HG02884 (cell line): ENCODE results near the gene AAGAB.
"Not testable (repeated sequence)": the region's sequence is repeated elsewhere in the genome, so short reads cannot be mapped to it uniquely, and the experiment has no call there.

Experiments
- ATAC-seq: cut with Tn5 transposase; IDR thresholded peaks from one replicate; pipeline ENCODE4 v1.9.1; 2021; ENCODE audit warnings: mild to moderate bottlenecking, moderate library complexity; ENCODE audit not compliant: unreplicated experiment

Gene AAGAB, protein sequence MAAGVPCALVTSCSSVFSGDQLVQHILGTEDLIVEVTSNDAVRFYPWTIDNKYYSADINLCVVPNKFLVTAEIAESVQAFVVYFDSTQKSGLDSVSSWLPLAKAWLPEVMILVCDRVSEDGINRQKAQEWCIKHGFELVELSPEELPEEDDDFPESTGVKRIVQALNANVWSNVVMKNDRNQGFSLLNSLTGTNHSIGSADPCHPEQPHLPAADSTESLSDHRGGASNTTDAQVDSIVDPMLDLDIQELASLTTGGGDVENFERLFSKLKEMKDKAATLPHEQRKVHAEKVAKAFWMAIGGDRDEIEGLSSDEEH

DNA sequence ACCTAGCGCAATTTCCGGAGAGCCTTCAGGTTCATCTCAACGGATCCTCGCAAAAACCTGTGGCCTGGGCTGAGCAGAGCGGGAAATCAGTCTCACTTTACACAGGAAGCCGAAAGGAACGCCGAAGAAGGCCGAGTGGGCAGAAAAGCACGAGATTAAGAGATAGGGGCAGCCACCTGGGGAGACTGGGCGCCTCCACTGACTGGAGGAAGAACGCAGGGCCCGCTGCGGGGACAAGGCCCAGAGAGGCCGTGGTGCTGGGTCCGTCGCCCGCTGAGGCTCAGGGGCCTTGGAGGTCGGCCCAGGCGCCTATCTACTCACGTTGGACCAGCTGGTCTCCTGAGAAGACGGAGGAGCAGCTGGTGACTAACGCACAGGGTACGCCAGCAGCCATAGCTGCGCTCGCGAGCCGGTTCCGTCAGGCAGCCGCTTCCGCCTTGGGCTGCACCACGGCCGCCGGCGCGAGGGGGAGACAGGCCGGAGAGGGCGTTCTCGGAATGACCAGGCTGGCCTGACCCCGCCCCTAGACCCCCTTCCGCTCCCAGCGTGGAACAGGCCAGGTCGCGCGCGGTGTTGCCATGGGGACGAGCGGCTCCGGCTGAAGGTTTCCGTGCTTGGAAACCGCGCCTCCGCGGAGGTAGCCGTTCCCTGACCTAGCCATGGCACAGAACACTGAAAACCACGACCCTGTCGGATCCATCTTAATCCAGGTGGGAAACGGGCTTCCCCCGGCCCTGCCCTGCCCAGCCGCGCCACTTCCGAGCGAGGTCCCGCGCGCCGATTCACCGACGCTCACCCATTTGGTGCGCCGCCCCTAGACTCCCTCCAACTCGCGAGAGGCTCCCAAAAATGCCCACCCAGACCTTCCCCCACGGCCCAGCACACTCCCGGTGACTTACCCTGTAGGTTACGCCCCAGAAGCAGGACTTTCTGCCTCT lies at the start of gene AAGAB, which contains the start of gene IQCH:
AAGAB (minus strand) TSS at position 424 of the 938 bp plus-strand sequence; CDS start at position 394, 30 bp downstream.
IQCH (plus strand) TSS at position 549 of the 938 bp plus-strand sequence; CDS start at position 660, 111 bp downstream.
- peak; percentile 91 for ATAC-seq

DNA sequence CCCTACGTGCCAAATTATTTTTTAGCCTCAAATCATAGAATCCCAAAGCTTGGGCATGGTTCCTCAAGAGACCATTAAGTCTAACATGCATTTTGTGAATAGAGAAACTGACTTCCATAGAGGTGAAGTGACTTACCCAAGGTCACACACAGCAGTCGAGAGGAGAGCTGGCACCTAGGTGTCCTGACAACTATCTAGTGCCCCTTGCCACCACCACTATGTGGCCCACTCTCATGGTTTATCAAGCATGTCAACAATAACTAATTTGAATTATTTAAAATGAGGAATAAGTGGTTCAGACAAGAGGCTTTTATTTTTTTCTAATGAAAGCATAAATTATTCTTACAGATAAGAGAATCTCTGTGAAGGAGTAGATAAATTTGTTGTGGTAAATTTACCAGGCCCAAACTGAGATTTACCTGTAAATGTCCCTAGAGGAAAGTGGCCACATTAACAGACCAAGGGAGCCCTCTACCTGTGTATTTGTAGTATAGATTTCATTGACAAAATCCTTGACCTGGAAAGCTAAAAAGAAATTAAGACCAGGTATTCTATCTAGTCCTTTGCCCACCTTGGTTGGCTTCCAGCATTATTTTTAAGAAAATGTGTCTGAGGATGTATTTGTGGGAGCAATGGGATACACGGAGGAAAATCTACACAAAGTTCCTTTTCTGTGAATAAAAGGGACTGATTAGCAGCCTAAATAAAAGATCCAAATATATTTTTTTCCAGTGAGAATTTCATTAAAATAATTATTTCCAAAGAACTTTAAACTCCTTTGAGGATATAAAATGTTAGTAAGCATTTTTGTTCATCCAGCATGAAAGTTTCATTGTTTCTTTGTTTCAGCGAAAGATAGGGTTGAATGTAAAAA lies 49.3 kb upstream of the AAGAB start:
- ATAC-seq = no peak

DNA sequence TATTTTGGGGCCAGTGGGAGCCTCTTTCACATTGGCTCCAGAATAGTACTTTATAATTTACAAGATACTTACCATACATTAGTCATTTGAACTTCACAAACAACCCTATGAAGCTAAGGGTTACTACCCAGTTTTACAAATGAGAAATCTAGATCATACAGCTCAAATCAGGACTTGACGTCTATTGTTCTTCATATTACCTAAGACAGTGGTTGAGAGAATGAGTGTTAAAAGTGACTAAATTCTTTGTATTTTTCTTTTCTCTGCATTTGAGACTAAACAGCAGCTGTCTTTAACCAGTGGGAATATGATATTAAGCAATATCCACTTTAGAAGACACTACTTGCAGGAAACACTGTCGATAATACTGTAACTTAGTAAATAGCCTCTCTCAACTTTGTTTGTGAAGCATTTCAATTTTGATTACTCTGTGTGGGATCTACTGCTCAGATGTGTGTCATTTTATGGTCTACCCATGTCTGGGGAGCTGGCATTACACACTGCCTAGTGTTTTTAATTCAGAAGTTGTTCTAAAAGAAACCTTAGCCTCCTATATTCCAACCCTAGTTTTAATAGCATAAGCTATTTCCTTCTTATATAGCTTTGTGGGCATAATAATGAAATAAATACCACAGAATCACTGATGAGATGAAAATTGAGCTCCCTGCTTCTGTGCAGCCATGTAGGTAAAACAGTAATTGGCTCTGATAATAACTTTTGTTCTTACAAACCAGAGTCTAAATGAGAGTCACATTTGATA lies 46.0 kb upstream of the AAGAB start:
- no peak for ATAC-seq

DNA sequence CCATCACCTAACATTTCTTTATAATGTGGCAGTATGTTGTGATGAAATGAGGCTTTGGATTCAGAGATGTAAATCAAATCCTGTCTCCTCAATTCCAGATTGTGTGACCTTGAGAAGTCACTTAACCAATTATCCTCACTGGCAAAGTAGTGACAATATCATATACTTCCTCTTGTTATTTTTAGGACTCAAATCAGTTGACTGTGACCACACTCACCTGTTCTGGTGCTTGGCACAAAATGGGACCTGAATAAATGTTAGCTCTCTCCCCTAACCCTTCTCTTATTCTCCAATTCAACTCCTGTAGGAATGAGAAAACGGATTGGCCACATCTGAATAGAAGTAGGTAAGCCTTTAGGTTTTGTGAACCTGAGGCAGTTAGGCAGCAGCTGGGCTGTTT lies 42.2 kb upstream of the AAGAB start:
- no peak for ATAC-seq

DNA sequence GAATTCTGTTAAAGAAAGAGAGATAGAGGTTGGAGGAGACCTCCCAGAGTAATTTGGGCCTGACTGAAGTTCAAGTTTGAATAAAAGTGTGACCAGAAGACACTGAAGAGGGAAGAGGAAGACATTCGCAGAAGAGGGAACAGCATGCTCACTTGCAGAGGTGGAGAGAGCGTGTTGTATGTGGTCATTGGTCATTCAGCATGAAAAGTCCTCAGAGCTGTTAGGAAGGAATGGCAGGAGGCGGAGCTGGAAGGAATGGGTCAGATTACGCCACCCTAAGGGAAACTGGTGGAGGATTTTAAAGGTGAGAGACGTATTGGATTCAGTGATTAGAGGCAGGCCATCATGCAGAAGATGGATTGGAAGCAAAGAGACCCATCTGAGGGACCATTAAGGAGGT lies 41.7 kb upstream of the AAGAB start:
- ATAC-seq = no peak

DNA sequence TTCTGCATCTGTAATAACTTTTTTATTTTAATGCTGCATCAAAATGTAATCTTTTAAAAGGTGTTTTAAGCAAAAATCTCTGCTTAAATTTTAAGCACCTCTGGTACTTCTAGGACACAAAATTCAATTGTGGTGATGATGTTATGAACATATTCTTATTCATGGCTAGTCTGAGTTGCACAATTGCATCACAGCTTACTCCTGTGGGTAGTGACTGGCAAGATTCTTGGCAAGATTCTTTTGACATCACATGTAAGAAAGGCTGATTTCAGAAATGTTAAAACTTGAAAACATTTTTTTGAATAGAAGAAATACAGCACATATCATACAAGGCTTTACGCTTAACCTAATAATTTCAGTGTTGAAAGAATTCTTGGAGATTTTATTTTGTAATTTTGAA lies 35.9 kb upstream of the AAGAB start:
- no peak for ATAC-seq

DNA sequence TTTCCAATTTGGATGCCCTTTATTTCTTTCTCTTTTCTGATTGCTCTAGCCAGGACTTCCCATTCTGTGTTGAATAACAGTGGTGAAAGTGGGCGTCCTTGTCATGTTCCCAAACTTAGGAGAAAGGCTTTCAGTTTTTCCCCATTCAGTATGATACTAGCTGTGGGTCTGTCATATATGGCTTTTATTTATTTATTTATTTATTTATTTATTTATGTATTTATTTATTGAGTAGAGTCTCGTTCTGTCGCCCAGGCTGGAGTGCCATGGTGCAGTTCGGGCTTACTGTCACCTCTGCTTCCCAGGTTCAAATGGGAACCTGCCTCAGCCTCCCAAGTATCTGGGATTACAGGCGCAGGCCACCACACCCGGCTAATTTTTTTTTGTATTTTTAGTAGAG lies 31.9 kb upstream of the AAGAB start:
- not testable (repeated sequence) for ATAC-seq

DNA sequence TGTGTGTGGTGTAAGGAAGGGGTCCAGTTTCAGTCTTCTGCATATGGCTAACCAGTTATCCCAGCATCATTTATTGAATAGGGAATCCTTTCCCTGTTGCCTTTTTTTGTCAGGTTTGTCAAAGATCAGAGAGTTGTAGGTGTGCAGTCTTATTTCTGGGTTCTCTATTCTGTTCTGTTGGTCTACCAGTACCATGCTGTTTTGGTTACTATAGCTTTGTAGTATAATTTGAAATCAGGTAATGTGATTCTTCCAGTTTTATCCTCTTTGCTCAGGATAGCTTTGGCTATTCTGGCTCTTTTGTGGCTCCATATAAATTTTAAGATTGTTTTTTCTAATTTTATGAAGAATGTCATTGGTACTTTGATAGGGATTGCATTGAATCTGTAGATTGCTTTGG lies 31.2 kb upstream of the AAGAB start:
- not testable (repeated sequence) for ATAC-seq

DNA sequence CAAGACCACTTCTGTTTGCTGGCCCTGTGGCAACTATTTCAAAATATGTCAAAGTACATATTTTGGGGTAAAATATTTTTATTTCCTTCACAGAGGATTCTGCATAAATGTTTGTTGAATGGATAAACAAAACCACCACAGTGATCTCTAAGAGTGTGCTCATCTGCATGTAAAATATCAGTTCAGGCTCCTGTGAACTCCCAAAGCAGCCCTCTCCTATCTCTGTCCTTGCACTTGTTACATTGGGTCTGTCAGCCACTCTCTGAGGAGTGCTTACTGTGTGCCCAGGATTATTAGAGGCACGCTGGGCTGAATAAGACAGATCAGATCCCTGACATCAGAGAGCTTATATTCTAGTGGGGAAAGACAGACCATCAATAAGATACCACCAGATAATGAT lies 27.3 kb upstream of the AAGAB start:
- ATAC-seq = no peak

DNA sequence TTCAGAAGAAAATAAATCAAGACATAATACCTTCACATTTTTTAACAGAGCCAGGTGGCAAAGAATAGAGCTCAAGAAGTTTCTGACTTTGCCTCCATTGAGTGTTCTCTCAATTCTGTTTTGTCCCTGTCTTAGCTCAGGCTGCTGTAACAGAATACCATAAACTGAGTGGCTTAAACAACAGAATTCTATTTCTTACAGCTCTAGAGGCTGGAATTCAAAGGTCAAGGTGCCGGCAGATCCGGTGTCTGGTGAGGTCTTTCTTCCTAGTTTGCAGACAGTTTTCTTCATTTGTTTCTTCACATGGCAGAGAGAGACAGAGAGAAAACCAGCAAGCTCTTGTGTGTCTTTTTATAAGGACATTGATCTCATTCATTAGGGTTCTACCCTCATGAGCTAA lies 25.8 kb upstream of the AAGAB start:
- ATAC-seq = no peak

DNA sequence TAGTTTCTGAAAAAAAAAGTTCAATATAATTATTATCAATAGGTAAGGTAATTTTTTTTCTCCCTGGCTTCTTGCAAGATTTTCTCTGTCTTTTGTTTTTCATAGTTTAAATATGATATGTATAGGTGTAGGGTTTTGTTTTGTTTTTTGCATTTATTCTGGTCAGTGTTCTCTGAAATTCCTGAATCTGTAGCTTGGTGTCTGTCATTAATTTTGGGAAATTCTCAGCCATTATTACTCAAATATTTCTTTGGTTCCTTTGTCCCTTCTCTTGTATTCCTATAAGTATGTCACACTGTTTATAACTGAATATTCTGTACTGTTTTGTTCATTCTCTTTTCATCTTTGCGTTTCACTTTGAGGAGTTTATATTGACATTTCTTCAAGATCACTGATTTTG lies 22.2 kb upstream of the AAGAB start:
- ATAC-seq = no peak

DNA sequence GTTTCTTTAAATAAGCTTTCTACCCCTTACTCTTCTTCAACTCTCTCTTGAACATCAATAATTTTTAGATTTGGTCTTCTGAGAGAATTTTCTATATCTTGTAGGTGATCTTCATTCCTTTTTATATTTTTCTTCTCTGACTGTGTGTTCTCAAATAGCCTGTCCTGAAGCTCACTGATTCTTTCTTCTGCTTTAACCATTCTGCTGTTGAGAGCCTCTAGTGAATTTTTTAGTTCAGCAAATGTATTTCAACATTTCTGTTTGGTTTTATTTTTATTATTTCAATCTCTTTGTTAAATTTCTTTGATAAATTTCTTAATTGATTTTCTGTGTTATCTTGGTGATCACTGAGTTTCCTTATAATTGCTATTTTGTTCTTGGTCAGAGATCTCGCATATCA lies 19.8 kb upstream of the AAGAB start:
- ATAC-seq = no peak

DNA sequence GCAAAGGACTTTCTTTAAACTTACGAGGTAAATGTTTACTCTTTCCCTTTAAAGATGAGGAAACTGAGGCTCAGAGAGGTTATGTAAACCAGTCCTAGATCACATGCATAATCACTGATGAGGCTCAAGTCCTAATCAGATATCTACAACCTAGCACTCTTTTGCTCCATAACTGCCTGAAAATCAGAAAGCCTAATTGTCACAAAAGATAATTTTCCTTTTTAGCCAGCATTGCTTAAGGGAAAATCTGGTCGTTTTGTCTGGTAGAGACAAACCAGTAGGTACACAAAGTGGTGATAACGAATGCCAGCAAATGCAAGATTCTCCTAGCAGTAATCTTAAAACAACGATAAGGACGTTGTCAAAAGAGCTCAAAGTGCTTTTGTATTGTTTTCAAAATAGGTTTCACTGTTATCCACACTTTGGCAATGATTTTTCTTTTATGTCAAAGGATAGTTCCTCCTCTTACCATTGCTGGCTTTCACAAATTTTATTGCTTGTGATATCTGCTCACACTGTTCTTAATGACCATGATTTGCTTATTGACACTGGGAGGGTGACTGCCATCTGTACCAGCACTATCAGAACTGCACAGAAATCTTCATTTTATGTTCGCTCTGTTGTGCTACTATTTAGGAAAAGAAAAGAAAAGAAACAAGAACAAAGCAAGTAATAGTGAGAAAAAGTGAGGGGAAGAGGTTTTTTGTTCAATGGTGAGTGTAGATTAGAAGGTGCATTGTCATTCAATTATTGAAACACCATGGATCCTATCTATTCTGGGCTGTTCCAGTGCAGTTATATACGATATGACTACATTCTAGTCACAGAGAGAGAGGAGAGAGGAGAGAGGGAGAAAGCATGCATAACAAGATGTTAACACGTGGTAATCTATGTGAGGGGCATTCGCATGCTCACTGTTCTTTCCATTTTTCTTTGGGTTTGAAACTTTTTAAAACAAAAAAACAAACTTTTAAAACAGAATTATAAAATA lies 13.8 kb upstream of the AAGAB start:
- ATAC-seq = no peak

DNA sequence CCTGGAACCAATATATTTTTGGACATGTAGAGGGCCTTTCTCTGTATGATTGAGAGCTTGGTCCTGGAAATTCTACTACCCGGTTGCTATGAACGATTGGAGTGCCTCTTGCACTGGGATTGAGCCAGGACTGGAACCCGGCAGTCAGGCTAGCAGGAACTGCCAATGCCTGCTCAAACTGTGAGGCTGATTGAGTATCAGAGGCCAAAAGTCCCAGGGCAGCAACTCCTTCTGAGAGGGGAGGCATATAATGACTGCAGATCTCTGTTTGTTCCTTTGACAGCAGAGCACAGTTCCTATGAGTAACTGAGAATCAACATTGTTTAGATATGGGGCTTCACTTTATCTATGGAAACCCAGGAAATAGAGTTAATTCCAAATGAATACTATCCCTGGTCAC lies 13.0 kb upstream of the AAGAB start:
- ATAC-seq = no peak

DNA sequence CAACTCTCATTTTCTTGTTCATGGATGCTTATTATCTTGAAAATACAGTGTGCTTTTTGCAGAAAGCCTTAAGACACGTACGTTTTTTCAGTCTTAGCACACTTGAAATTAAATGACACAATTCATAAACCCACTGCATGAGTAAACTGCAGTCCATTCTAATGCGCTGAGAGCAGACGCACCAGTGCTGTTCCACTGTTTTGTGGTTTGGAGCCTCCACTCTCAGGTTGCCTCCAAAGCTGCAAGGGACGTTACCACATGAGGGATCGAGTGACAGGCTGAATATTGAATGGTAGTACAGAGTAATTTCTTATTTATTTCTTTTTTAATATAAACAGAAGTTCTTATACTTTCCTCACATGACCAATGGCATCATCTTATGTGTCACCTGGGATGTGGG lies 12.4 kb upstream of the AAGAB start:
- no peak for ATAC-seq

DNA sequence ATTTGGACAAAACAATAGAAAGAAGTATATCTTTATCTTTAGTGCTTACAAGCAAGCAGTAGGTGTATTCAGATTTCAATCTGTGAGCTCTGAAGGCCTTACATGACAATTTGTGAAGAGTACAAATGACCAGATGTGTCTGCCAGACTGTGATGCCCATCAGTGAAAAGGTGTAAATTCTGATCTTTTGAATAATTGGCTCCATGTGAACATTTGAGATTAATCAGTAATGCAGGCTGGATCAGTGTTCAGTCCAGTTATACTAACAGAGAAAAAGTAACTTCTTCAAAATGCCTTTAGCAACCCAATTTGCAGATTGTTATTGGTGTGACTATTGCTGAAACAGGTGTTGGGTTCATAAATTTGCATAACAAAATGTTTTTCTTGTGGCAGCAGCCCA lies 5.3 kb upstream of the AAGAB start:
- no peak for ATAC-seq

DNA sequence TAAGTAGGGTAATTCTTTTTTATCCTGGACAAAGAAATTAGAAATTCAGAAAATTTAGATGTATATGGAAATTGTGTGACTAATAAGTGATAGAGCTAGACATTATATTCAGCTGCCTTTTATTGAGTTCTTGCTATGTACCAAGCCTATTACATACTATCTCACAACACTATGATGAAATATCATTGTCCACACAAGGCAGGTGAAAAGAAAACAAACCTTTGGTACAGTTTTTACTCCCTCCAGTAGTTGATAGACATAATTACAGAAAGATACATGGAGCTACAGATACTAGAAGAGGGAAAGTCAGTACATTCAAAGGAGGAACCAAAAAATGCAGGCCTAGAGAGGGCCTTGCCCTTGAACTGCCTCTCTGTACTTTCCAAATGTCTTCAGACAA lies 4.9 kb upstream of the AAGAB start:
- ATAC-seq = no peak

DNA sequence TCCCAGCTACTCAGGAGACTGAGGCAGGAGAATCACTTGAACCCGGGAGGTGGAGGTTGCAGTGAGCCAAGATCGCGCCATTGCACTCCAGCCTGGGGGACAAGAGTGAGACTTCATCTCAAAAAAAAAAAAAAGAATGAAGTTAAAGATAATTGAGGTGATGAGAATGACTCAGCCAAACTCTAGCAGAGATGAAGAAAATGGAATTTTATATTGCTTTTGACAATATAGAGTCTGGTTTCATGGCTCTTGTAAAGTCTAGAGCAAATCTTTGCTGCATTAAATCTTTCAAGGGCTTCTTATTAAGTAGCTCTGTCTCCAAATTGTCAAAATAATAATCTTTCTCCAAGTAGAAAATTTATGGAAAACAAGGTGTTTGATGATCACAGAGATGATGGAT lies 4.0 kb upstream of the AAGAB start:
- ATAC-seq = not testable (repeated sequence)

DNA sequence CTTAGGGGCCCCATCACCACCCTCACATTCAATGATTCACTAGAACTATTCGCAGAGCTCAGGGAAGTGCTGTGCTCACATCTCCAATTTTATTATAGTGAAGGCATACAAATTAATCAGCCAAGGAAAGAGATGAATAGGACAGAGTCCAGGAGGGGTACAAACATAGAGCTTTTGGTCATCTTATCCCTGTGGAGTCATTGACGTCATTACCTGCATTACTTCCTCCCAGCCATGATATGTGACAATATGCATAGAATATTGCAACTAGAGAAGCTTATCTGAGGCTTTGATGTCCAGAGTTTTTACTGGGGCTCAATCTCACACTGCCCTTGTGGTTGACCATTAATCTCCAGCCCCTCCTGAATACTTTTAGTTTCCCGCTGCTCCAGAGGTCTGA lies 1.6 kb upstream of the AAGAB start:
- ATAC-seq = no peak
